H1 (cell line): ENCODE measurements around the gene ZNF536. TPM values are rescaled to one million over a fixed set of nuclear protein-coding genes. Genes with fewer than 3 reads are reported as not detected.

Experiments used
- RXRA ChIP-seq: IDR thresholded peaks from 2 replicates; pipeline ENCODE4 v1.6.1; 2011; ENCODE audit warnings: low read depth, mild to moderate bottlenecking, low read length, moderate library complexity; ENCODE audit not compliant: insufficient read depth
- polyA plus RNA-seq, 7 experiments: library from polyadenylated mRNA; depleted of rRNA in 3 of 7; stranded (reverse) in 5 of 7; unstranded in 2 of 7; fragments of >200 nt in 5 of 7; fragments of 200-250 nt in 2 of 7; gene quantifications; 1 replicate in 5 of 7; 2 replicates in 1 of 7; 4 replicates in 1 of 7; pipeline versions ENCODE4 v1.2.1 to v1.2.3, GENCODE V29; 2011 to 2013; ENCODE audit warnings: missing spikeins in 2 of 7, mixed read lengths in 2 of 7
- total RNA-seq: library from RNA; stranded (reverse); fragmentation: NEBNext Ultra II Directional; extraction: Animal tissue kit (Norgen Biotek cat#: 25700); gene quantifications from 2 replicates; pipeline ENCODE4 v1.2.1, GENCODE V29; 2021
- TF ChIP-seq, protein P1 (sequence below): fragments of 300-600 bp; sonication (generic); IDR thresholded peaks from 2 replicates; pipeline ENCODE4 v1.7.1; 2012; ENCODE audit warnings: low read length, moderate library complexity, mild to moderate bottlenecking, inconsistent platforms; ENCODE audit not compliant: insufficient replicate concordance

Gene ZNF536
- total and polyA plus RNA-seq, 2 of the 8 experiments (the other 6 are each of a cell fraction or from before 2014, with no cell fraction given), result 0.09 to 0.11 TPM

DNA sequence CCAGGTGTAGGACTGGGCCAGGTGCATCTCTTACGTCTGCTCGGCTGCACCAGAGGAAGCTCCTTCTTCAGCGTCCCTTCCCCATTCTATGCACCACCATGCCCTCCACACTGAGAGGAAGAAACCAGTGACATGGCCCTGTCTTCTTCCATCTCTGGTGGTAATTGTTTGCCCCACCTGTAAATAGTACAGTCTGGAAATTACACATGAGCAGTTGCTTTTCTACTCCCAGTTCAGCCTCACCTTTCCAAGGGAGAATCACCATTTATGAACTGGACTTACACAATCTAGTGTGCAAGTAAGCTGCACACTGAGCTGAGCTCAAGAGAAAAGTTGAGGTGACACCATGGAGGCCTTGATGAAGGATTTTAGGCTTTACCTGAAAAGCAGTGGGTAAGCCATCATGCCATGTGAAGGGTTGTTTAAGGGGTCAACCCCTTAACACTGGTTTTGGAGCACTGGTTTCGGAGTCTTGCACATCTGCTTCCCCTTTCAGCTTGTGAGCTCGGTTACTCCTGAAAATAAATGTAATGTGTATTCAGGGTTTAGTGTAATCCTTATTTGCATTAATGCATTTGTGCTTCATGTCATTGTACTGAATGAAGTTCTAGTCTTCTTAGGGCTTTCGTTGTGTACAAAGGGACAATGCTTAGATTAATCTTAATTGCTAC is 22.4 kb downstream of the ZNF536 start (continued):
- TF ChIP-seq, protein P1, sequence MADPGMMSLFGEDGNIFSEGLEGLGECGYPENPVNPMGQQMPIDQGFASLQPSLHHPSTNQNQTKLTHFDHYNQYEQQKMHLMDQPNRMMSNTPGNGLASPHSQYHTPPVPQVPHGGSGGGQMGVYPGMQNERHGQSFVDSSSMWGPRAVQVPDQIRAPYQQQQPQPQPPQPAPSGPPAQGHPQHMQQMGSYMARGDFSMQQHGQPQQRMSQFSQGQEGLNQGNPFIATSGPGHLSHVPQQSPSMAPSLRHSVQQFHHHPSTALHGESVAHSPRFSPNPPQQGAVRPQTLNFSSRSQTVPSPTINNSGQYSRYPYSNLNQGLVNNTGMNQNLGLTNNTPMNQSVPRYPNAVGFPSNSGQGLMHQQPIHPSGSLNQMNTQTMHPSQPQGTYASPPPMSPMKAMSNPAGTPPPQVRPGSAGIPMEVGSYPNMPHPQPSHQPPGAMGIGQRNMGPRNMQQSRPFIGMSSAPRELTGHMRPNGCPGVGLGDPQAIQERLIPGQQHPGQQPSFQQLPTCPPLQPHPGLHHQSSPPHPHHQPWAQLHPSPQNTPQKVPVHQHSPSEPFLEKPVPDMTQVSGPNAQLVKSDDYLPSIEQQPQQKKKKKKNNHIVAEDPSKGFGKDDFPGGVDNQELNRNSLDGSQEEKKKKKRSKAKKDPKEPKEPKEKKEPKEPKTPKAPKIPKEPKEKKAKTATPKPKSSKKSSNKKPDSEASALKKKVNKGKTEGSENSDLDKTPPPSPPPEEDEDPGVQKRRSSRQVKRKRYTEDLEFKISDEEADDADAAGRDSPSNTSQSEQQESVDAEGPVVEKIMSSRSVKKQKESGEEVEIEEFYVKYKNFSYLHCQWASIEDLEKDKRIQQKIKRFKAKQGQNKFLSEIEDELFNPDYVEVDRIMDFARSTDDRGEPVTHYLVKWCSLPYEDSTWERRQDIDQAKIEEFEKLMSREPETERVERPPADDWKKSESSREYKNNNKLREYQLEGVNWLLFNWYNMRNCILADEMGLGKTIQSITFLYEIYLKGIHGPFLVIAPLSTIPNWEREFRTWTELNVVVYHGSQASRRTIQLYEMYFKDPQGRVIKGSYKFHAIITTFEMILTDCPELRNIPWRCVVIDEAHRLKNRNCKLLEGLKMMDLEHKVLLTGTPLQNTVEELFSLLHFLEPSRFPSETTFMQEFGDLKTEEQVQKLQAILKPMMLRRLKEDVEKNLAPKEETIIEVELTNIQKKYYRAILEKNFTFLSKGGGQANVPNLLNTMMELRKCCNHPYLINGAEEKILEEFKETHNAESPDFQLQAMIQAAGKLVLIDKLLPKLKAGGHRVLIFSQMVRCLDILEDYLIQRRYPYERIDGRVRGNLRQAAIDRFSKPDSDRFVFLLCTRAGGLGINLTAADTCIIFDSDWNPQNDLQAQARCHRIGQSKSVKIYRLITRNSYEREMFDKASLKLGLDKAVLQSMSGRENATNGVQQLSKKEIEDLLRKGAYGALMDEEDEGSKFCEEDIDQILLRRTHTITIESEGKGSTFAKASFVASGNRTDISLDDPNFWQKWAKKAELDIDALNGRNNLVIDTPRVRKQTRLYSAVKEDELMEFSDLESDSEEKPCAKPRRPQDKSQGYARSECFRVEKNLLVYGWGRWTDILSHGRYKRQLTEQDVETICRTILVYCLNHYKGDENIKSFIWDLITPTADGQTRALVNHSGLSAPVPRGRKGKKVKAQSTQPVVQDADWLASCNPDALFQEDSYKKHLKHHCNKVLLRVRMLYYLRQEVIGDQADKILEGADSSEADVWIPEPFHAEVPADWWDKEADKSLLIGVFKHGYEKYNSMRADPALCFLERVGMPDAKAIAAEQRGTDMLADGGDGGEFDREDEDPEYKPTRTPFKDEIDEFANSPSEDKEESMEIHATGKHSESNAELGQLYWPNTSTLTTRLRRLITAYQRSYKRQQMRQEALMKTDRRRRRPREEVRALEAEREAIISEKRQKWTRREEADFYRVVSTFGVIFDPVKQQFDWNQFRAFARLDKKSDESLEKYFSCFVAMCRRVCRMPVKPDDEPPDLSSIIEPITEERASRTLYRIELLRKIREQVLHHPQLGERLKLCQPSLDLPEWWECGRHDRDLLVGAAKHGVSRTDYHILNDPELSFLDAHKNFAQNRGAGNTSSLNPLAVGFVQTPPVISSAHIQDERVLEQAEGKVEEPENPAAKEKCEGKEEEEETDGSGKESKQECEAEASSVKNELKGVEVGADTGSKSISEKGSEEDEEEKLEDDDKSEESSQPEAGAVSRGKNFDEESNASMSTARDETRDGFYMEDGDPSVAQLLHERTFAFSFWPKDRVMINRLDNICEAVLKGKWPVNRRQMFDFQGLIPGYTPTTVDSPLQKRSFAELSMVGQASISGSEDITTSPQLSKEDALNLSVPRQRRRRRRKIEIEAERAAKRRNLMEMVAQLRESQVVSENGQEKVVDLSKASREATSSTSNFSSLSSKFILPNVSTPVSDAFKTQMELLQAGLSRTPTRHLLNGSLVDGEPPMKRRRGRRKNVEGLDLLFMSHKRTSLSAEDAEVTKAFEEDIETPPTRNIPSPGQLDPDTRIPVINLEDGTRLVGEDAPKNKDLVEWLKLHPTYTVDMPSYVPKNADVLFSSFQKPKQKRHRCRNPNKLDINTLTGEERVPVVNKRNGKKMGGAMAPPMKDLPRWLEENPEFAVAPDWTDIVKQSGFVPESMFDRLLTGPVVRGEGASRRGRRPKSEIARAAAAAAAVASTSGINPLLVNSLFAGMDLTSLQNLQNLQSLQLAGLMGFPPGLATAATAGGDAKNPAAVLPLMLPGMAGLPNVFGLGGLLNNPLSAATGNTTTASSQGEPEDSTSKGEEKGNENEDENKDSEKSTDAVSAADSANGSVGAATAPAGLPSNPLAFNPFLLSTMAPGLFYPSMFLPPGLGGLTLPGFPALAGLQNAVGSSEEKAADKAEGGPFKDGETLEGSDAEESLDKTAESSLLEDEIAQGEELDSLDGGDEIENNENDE, result no peak
- TF ChIP-seq RXRA, result no peak
